K562 (cell line): ENCODE results near the gene GLG1. TPM values are rescaled to one million over a fixed set of nuclear protein-coding genes. Genes with fewer than 3 reads are reported as not detected.

Experiments
- ATAC-seq: fragments of 200-7000 bp; cut with Tn5 transposase; 3 replicates; pipeline ENCODE4 v1.9.1; 2020; ENCODE audit warnings: moderate library complexity
- BruUV-seq: library from RNA; stranded (reverse); fragments of 400-500 nt; replicated peaks from 2 replicates; lab custom pipeline; 2021; lab: Mats Ljungman, UMichigan
- CTCF ChIA-PET: fragments of 300-600 bp; formaldehyde crosslinking; extraction: SDS; loops from one replicate; lab custom pipeline; 2021; ENCODE audit warnings: low intra/inter-chr PET ratio; lab: Yijun Ruan, JAX
- POLR2A ChIA-PET: fragments of 300-600, 350-650 bp; sonication (Branson Sonifier 250); formaldehyde crosslinking; extraction: SDS; loops from one replicate; lab custom pipeline; 2021; ENCODE audit warnings: antibody characterized with exemption, inconsistent platforms; lab: Yijun Ruan, JAX
- DNase-seq, 4 experiments: peaks; one replicate each; pipeline versions ENCODE4 v3.0.0 to v3.0.0-alpha.2; 2011 to 2018; ENCODE audit warnings: low spot score in 3 of 4, mixed read lengths in 3 of 4; ENCODE audit errors: extremely low read depth in 1 of 4
- FAIRE-seq: peaks from 2 replicates; lab custom pipeline; 2011; peaks lifted over from hg19 to GRCh38; lab: Jason Lieb, UNC
- H2AFZ ChIP-seq: 2 replicates; pipeline ENCODE4 v1.6.0; 2011; ENCODE audit warnings: low read depth, low read length, control low read depth, inconsistent platforms
- H3K27ac ChIP-seq: fragments of 200-600 bp; 3 replicates; pipeline ENCODE4 v1.8.0; 2011; ENCODE audit warnings: low read depth, mild to moderate bottlenecking, control low read depth, inconsistent platforms, low read length, moderate library complexity, mixed read lengths; ENCODE audit errors: extremely low read depth
- H3K27me3 ChIP-seq, 2 experiments: fragments of 300-600 bp in 1 of 2; 2 replicates in 1 of 2; 3 replicates in 1 of 2; pipeline versions ENCODE4 v1.6.0 to v1.8.0; 2011; ENCODE audit warnings: inconsistent platforms in 2 of 2, low read length in 2 of 2, mild to moderate bottlenecking in 1 of 2, mixed read lengths in 1 of 2, moderate library complexity in 1 of 2; ENCODE audit not compliant: control insufficient read depth in 2 of 2, insufficient read depth in 2 of 2
- H3K36me3 ChIP-seq: fragments of 300-600 bp; 3 replicates; pipeline ENCODE4 v1.8.0; 2011; ENCODE audit warnings: mild to moderate bottlenecking, low read length, inconsistent platforms; ENCODE audit not compliant: control insufficient read depth, insufficient read depth
- H3K4me1 ChIP-seq, 2 experiments: fragments of 200-600 bp in 1 of 2; replicated peaks in 1 of 2; 2 replicates in 1 of 2; 3 replicates in 1 of 2; pipeline versions ENCODE4 v1.5.1 to v1.8.0; 2011; ENCODE audit warnings: inconsistent platforms in 2 of 2, low read length in 2 of 2, mild to moderate bottlenecking in 1 of 2, mixed read lengths in 1 of 2, moderate library complexity in 1 of 2; ENCODE audit not compliant: control insufficient read depth in 2 of 2, insufficient read depth in 2 of 2
- H3K4me2 ChIP-seq: 2 replicates; pipeline ENCODE4 v1.6.1; 2011; ENCODE audit warnings: low read length, control low read depth, inconsistent platforms, mixed read lengths; ENCODE audit not compliant: insufficient read depth
- H3K4me3 ChIP-seq: fragments of 200-600 bp; sonication (generic), shearing (Covaris generic); 2 replicates; pipeline ENCODE4 v1.5.1; 2016; ENCODE audit warnings: control low read depth, inconsistent platforms
- H3K79me2 ChIP-seq: fragments of 200-600 bp; 3 replicates; pipeline ENCODE4 v1.8.0; 2011; ENCODE audit warnings: low read length, inconsistent platforms; ENCODE audit not compliant: control insufficient read depth, insufficient read depth
- H3K9ac ChIP-seq, 2 experiments: 2 replicates each; pipeline versions ENCODE4 v1.6.0 to v1.6.1; 2011; ENCODE audit warnings: low read depth in 2 of 2, low read length in 2 of 2, control low read depth in 1 of 2, inconsistent platforms in 1 of 2, mild to moderate bottlenecking in 1 of 2, mixed read lengths in 1 of 2; ENCODE audit not compliant: insufficient read depth in 1 of 2
- H3K9me1 ChIP-seq: one replicate; pipeline ENCODE4 v1.6.0; 2011; ENCODE audit warnings: inconsistent platforms, mild to moderate bottlenecking, low read length, moderate library complexity; ENCODE audit not compliant: control insufficient read depth, insufficient read depth
- H3K9me3 ChIP-seq: replicated peaks from 2 replicates; pipeline ENCODE4 v1.5.1; 2011; ENCODE audit warnings: low read depth, low read length, inconsistent platforms; ENCODE audit not compliant: control insufficient read depth, insufficient read depth
- H4K20me1 ChIP-seq: replicated peaks from 2 replicates; pipeline ENCODE4 v1.6.1; 2011; ENCODE audit warnings: low read length, inconsistent platforms, mixed read lengths; ENCODE audit not compliant: control insufficient read depth, insufficient read depth
- CEBPB ChIP-seq: fragments of 450-650 bp; IDR thresholded peaks from 2 replicates; pipeline ENCODE4 v1.6.1; 2016; ENCODE audit warnings: missing genetic modification characterization, missing compliant biosample characterization
- NFYB ChIP-seq: IDR thresholded peaks from 2 replicates; pipeline ENCODE4 v1.6.1; 2011; ENCODE audit warnings: mild to moderate bottlenecking, moderate library complexity; ENCODE audit not compliant: insufficient read length; ENCODE audit errors: extremely low read depth
- NR4A1 ChIP-seq, 2 experiments: fragments of 250-450 bp in 1 of 2; fragments of 450-650 bp in 1 of 2; sonication (Bioruptor Pico) in 1 of 2; IDR thresholded peaks; 2 replicates each; pipeline versions ENCODE4 v1.4.0 to v1.6.1; 2016 to 2020; ENCODE audit warnings: mild to moderate bottlenecking in 2 of 2, missing compliant biosample characterization in 1 of 2, missing genetic modification characterization in 1 of 2, moderate library complexity in 1 of 2
- RBM17 ChIP-seq: fragments of 200-400 bp; formaldehyde crosslinking; IDR thresholded peaks from 2 replicates; pipeline ENCODE4 v1.6.1; 2017; ENCODE audit warnings: low read depth, mild to moderate bottlenecking, low read length, borderline replicate concordance
- RHOXF2B ChIP-seq: fragments of 250-450 bp; sonication (Bioruptor Pico); conservative IDR thresholded peaks from 2 replicates; pipeline ENCODE4 v1.5.1; 2021
- SMARCB1 ChIP-seq: IDR thresholded peaks from 2 replicates; pipeline ENCODE4 v1.6.1; 2011; ENCODE audit warnings: improper control_type of control experiment, low read depth; ENCODE audit not compliant: insufficient read length
- SREBF2 ChIP-seq: sonication (generic); formaldehyde crosslinking; IDR thresholded peaks from 2 replicates; pipeline ENCODE4 v1.4.0; 2020; ENCODE audit warnings: mild to moderate bottlenecking, missing genetic modification reagents
- SRSF3 ChIP-seq: fragments of 200-400 bp; formaldehyde crosslinking; IDR thresholded peaks from 2 replicates; pipeline ENCODE4 v1.6.1; 2016; ENCODE audit warnings: mild to moderate bottlenecking, low read length, moderate library complexity; ENCODE audit not compliant: insufficient read depth
- ZBTB5 ChIP-seq: fragments of 450-650 bp; IDR thresholded peaks from 2 replicates; pipeline ENCODE4 v1.6.1; 2017; ENCODE audit warnings: antibody characterized with exemption
- ZKSCAN3 ChIP-seq: fragments of 250-450 bp; sonication (Bioruptor Pico); IDR thresholded peaks from 2 replicates; pipeline ENCODE4 v1.4.0; 2020
- ZNF239 ChIP-seq: fragments of 250-450 bp; sonication (Bioruptor Pico); IDR thresholded peaks from 2 replicates; pipeline ENCODE4 v1.4.0; 2020; ENCODE audit warnings: mild to moderate bottlenecking
- ZNF79 ChIP-seq: fragments of 250-450 bp; sonication (Bioruptor Pico); IDR thresholded peaks from 2 replicates; pipeline ENCODE4 v1.4.0; 2020; ENCODE audit warnings: low read depth, mild to moderate bottlenecking, moderate library complexity
- WGBS: fragments of 100-300 bp; shearing (Covaris generic); methylation state at CpG from one replicate; pipeline ENCODE4 v1.1.6; 2016; ENCODE audit warnings: low coverage, mixed read lengths; ENCODE audit not compliant: insufficient coverage; ENCODE audit errors: missing lambda C conversion rate; 5-methylcytosine and 5-hydroxymethylcytosine counted together
- in situ Hi-C: fragments of 300-500 bp; cut with MboI; formaldehyde crosslinking; loops from 4 replicates; pipeline ENCODE4 v1.15.0; 2018; ENCODE audit warnings: inconsistent platforms, mixed read lengths
- intact Hi-C: fragments of 100-400 bp; cut with micrococcal nuclease; formaldehyde crosslinking; loops from 2 replicates; pipeline ENCODE4 v1.14.2; 2022
- polyA plus RNA-seq, 8 experiments: library from polyadenylated mRNA; depleted of rRNA in 4 of 8; stranded (reverse) in 5 of 8; unstranded in 3 of 8; fragments of >200 nt; fragmentation: Nextera tagmentation in 2 of 8; fragmentation: Illumina TruSeq in 1 of 8; extraction: Ambion mirVana in 2 of 8; extraction: Trizol in 1 of 8; gene quantifications; 2 replicates each; pipeline versions ENCODE4 v1.2.1 to v1.2.3, GENCODE V29; 2011 to 2014; ENCODE audit warnings: inconsistent platforms in 1 of 8, missing spikeins in 1 of 8
- total RNA-seq, 7 experiments: library from RNA; depleted of rRNA in 6 of 7; stranded (reverse); fragments of >200 nt in 6 of 7; fragmentation: Illumina TruSeq in 2 of 7; extraction: Trizol in 2 of 7; gene quantifications; 2 replicates each; pipeline versions ENCODE4 v1.2.1 to v1.2.3, GENCODE V29; 2011 to 2021; ENCODE audit warnings: low replicate concordance in 1 of 7
- TF ChIP-seq, protein P1 (sequence below): sonication (generic); formaldehyde crosslinking; IDR thresholded peaks from 2 replicates; pipeline ENCODE4 v1.5.0; 2020; ENCODE audit warnings: missing genetic modification reagents
- TF ChIP-seq, protein P2 (sequence below), 3 experiments: fragments of 200-800 bp in 1 of 3; sonication (Bioruptor generic) in 1 of 3; sonication (generic) in 1 of 3; formaldehyde crosslinking in 1 of 3; IDR thresholded peaks; 2 replicates each; pipeline versions ENCODE4 v1.6.1 to v1.8.0; 2016 to 2022; ENCODE audit warnings: mild to moderate bottlenecking in 2 of 3, missing compliant biosample characterization in 2 of 3, missing genetic modification characterization in 2 of 3, missing genetic modification reagents in 1 of 3

Gene GLG1
- total and polyA plus RNA-seq, 9 of the 15 experiments (the other 6 are each of a cell fraction or from before 2014, with no cell fraction given): 6.2 to 36.0 (median 23.6) TPM

DNA sequence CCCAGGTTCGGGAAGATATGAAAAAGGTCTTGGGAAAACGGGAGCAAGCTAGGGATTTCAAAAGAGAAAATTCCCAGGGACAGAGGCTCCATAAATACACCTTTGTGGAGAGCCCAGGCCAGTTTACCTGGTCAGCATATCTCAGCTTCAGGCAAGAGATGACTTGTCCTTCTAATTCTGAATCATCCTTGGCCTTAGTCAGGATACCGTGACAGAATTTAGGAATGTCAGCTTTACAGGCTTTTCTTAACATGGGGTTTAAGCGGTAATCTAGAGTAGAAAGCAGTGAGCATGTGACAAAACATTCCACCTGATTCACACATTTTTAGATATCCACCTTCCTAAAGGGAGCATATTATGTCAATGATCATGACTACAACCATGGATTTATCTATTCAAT is 144.6 kb downstream of the GLG1 start (continued):
- TF ChIP-seq, protein P1, sequence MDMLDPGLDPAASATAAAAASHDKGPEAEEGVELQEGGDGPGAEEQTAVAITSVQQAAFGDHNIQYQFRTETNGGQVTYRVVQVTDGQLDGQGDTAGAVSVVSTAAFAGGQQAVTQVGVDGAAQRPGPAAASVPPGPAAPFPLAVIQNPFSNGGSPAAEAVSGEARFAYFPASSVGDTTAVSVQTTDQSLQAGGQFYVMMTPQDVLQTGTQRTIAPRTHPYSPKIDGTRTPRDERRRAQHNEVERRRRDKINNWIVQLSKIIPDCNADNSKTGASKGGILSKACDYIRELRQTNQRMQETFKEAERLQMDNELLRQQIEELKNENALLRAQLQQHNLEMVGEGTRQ (CRISPR knock-in tag): no peak

DNA sequence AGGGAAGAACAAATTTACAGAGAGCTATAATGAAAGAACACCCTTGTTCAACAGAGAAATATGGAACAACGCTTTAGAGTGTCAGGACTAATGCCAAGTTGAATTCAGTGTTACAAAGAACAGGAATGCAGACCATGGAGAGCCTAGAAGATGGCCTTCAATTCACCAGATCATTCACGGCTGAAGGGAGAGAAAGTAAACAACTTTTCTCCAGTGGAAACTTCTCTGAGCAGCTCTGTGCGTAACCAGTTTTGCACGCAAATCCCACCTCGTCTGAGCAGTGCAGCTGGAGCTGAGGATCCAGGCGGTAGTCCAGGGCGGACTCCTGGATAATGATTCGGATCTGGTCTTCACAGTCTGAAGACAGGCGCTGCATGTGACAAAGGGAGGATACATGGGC is 145.1 kb downstream of the GLG1 start:
- H3K79me2 ChIP-seq: no peaks in the 10 kb centered on the region
- H3K27ac ChIP-seq: no peak overlapping the region
- H3K4me1 ChIP-seq: no peaks in the 10 kb centered on the region
- no peaks in the 10 kb centered on the region for H3K9me3 ChIP-seq
- intact Hi-C loops: no loop called here
- ATAC-seq (no peak), DNase-seq (no peak), FAIRE-seq (no peak)
- no peaks in the 10 kb centered on the region for H3K27me3 ChIP-seq
- H3K4me2 ChIP-seq: no peak overlapping the region
- ChIA-PET CTCF (no interaction called here), POLR2A (interaction anchor here (0.7 kb wide), 1 partner anchor 175 kb away, joined by 3 read pairs; no protein-coding TSS in a partner anchor)
- WGBS: 93% methylated on average over 7 of the region's 9 CpGs
- in situ Hi-C loops: no loop called here
- H3K36me3 ChIP-seq: peaks cover 64% of the 10 kb centered on the region; the same call in 2 of the 3 replicates
- H3K9ac ChIP-seq: no peak overlapping the region
- BruUV-seq: no TSS peak
- no peaks in the 10 kb centered on the region for H4K20me1 ChIP-seq
- H3K4me3 ChIP-seq: no peak overlapping the region
- no peak overlapping the region for H2AFZ ChIP-seq
- H3K9me1 ChIP-seq: no peaks in the 10 kb centered on the region
- TF ChIP-seq NR4A1 (CRISPR knock-in tag; IDR thresholded peaks at IDR 0.05) (no peak), NR4A1 (tag; IDR thresholded peaks at IDR 0.05) (no peak), RBM17 (no peak), ZNF239 (no peak), ZKSCAN3 (CRISPR knock-in tag) (no peak), SRSF3 (no peak), SREBF2 (CRISPR knock-in tag) (no peak), ZNF79 (CRISPR knock-in tag) (no peak), CEBPB (tag) (no peak), RHOXF2B (no peak), NFYB (no peak), SMARCB1 (no peak), ZBTB5 (no peak)
- TF ChIP-seq, protein P2, sequence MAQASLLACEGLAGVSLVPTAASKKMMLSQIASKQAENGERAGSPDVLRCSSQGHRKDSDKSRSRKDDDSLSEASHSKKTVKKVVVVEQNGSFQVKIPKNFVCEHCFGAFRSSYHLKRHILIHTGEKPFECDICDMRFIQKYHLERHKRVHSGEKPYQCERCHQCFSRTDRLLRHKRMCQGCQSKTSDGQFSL (CRISPR knock-in tag; IDR thresholded peaks at IDR 0.05): no peak
- TF ChIP-seq, protein P2 (tag; IDR thresholded peaks at IDR 0.05): no peak
